Breast epithelium (tissue), 3 donors: Measurements from ENCODE around the gene TAX1BP3.

ENCODE experiments used
- CTCF ChIP-seq, 3 donors: fragments of 450-650 bp; IDR thresholded peaks; one replicate each; pipeline ENCODE4 v1.5.1; 2016 to 2017; ENCODE audit warnings: antibody characterized with exemption in 3 of 3, mild to moderate bottlenecking in 3 of 3, moderate library complexity in 3 of 3
- POLR2A ChIP-seq: fragments of 450-650 bp; IDR thresholded peaks from one replicate; pipeline ENCODE4 v1.6.1; 2016; ENCODE audit warnings: antibody characterized with exemption, mild to moderate bottlenecking, moderate library complexity
- POLR2AphosphoS5 ChIP-seq, 3 donors: sonication (generic); formaldehyde crosslinking; IDR thresholded peaks; one replicate each; pipeline ENCODE4 v1.6.1; 2017; ENCODE audit warnings: antibody characterized with exemption in 3 of 3

DNA sequence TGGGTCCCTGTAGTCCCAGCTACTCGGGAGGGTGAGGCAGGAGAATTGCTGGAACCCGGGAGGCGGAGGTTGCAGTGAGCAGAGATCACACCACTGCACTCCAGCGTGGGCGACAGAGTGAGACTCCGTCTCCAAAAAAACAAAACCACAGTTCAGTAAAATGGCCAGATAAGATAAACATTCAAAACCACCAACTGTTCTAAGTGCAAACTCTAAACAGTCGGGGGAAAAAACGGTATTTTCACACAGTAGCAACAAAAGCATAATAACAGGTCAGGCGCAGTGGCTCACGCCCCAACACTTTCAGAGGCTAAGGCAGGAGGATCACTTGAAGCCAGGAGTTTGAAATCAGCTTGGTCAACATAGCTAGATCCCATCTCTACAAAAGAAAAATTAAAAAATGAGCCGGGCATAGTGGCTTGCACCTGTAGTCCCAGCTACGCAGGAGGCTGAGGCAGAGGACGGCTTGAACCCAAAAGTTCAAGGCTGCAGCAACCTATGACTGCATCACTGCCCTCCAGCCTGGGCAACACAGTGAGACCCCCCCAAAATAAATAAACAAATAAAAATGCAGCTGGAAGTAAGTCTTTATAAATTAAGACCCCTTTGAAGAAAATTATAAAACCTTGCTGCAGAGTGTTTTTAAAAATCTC is 44.6 kb upstream of the TAX1BP3 start:
- TF ChIP-seq POLR2AphosphoS5 (IDR thresholded peaks at IDR 0.05) (no peak), CTCF (IDR thresholded peaks at IDR 0.05) (no peak), POLR2A (no peak)
